Muscle of leg (tissue), 11 donors: ENCODE measurements around the gene STK33. TPM values are rescaled to one million over a fixed set of nuclear protein-coding genes. Genes with fewer than 3 reads are reported as not detected.

Experiments used
- DNase-seq: peaks from one replicate; pipeline ENCODE4 v3.0.0; 2013
- H3K27ac ChIP-seq: one replicate; pipeline ENCODE4 v1.5.1; 2013; ENCODE audit warnings: mild to moderate bottlenecking, low read length, control low read depth
- H3K27me3 ChIP-seq: one replicate; pipeline ENCODE4 v1.6.1; 2013; ENCODE audit warnings: low read length; ENCODE audit not compliant: control insufficient read depth, insufficient read depth
- H3K36me3 ChIP-seq: one replicate; pipeline ENCODE4 v1.6.1; 2013; ENCODE audit warnings: low read length; ENCODE audit not compliant: control insufficient read depth, insufficient read depth
- H3K4me1 ChIP-seq: one replicate; pipeline ENCODE4 v1.6.1; 2013; ENCODE audit warnings: low read length; ENCODE audit not compliant: control insufficient read depth, insufficient read depth
- H3K4me3 ChIP-seq: one replicate; pipeline ENCODE4 v1.5.1; 2013; ENCODE audit warnings: low read length, control low read depth
- H3K9me3 ChIP-seq: replicated peaks from 2 replicates; pipeline ENCODE4 v1.6.1; 2013; ENCODE audit warnings: low read depth, low read length; ENCODE audit not compliant: control insufficient read depth
- WGBS: methylation state at CpG from one replicate; pipeline ENCODE4 v1.1.5; 2013; ENCODE audit warnings: missing lambda C conversion rate; ENCODE audit not compliant: insufficient coverage; 5-methylcytosine and 5-hydroxymethylcytosine counted together
- polyA plus RNA-seq, 8 donors: library from polyadenylated mRNA; unstranded; fragments of 120-200 nt; gene quantifications; one replicate each; pipeline versions ENCODE4 v1.2.1 to v1.2.3, GENCODE V29; 2013; ENCODE audit warnings: inconsistent platforms in 1 of 8, low replicate concordance in 1 of 8; ENCODE audit not compliant: insufficient read length in 8 of 8, insufficient read depth in 1 of 8
- total RNA-seq: library from RNA; stranded (reverse); fragments of 120-200 nt; gene quantifications from one replicate; pipeline ENCODE4 v1.2.4, GENCODE V29; 2013

The STK33 gene
- total and polyA plus RNA-seq, 9 donors, result 2.9 to 5.8 (median 4.2) TPM

- Histone ChIP-seq H3K27ac (no peak overlapping the region), H3K4me3 (no peak overlapping the region), H3K27me3 (no peaks in the 10 kb centered on the region), H3K9me3 (no peaks in the 10 kb centered on the region), H3K36me3 (no peaks in the 10 kb centered on the region), H3K4me1 (peaks cover 3% of the 10 kb centered on the region)
- WGBS, result 73% methylated on average over 2 of the region's 4 CpGs
- no peak for DNase-seq
Observed at GRCh38 chr11:8392166-8392565, 201.9 kb downstream of the STK33 start.

GRCh38 chr11:8390851-8391612, 203.0 kb downstream of the STK33 start:
- H3K9me3 ChIP-seq, result no peaks in the 10 kb centered on the region
- no peak overlapping the region for H3K27ac ChIP-seq
- 95% methylated on average over 5 of the region's 9 CpGs for WGBS
- DNase-seq, result no peak
- no peak overlapping the region for H3K4me3 ChIP-seq
- no peaks in the 10 kb centered on the region for H3K27me3 ChIP-seq
- H3K4me1 ChIP-seq, result peaks cover 3% of the 10 kb centered on the region
- no peaks in the 10 kb centered on the region for H3K36me3 ChIP-seq

GRCh38 chr11:8389029-8389996, 204.7 kb downstream of the STK33 start:
- no peak overlapping the region for H3K27ac ChIP-seq
- DNase-seq, result peak; percentile 49
- no peaks in the 10 kb centered on the region for H3K9me3 ChIP-seq
- H3K27me3 ChIP-seq, result no peaks in the 10 kb centered on the region
- 44% methylated on average over 7 of the region's 11 CpGs for WGBS
- H3K4me1 ChIP-seq, result peaks cover 3% of the 10 kb centered on the region
- H3K36me3 ChIP-seq, result no peaks in the 10 kb centered on the region
- H3K4me3 ChIP-seq, result no peak overlapping the region

GRCh38 chr11:8387693-8388092, 206.3 kb downstream of the STK33 start:
- WGBS, result 96% methylated on average over 4 of the region's 5 CpGs

GRCh38 chr11:8387141-8387540, 206.9 kb downstream of the STK33 start:
- no peak for DNase-seq
- Histone ChIP-seq H3K36me3 (no peaks in the 10 kb centered on the region), H3K9me3 (no peaks in the 10 kb centered on the region), H3K4me1 (peaks cover 3% of the 10 kb centered on the region), H3K4me3 (no peak overlapping the region), H3K27ac (no peak overlapping the region), H3K27me3 (no peaks in the 10 kb centered on the region)
- WGBS, result 77% methylated on average over 3 of the region's 7 CpGs

More at GRCh38 chr11:8387693-8388092, 206.3 kb downstream of the STK33 start:
- H3K4me1 ChIP-seq, result peaks cover 3% of the 10 kb centered on the region
- no peak for DNase-seq
- no peak overlapping the region for H3K4me3 ChIP-seq
- H3K27me3 ChIP-seq, result no peaks in the 10 kb centered on the region
- no peak overlapping the region for H3K27ac ChIP-seq
- no peaks in the 10 kb centered on the region for H3K36me3 ChIP-seq
- H3K9me3 ChIP-seq, result no peaks in the 10 kb centered on the region

- 75% methylated on average over 8 of the region's 12 CpGs for WGBS
- peaks cover 3% of the 10 kb centered on the region for H3K4me1 ChIP-seq
- H3K27ac ChIP-seq, result no peak overlapping the region
- no peak overlapping the region for H3K4me3 ChIP-seq
- H3K36me3 ChIP-seq, result no peaks in the 10 kb centered on the region
- no peak for DNase-seq
- no peaks in the 10 kb centered on the region for H3K9me3 ChIP-seq
- no peaks in the 10 kb centered on the region for H3K27me3 ChIP-seq
Observed at GRCh38 chr11:8386134-8386864, 207.7 kb downstream of the STK33 start.

GRCh38 chr11:8384199-8384821, 209.7 kb downstream of the STK33 start:
- no peaks in the 10 kb centered on the region for H3K36me3 ChIP-seq
- no peaks in the 10 kb centered on the region for H3K9me3 ChIP-seq
- no peaks in the 10 kb centered on the region for H3K4me1 ChIP-seq
- H3K27ac ChIP-seq, result no peak overlapping the region
- H3K27me3 ChIP-seq, result no peaks in the 10 kb centered on the region
- DNase-seq, result no peak
- H3K4me3 ChIP-seq, result no peak overlapping the region
- 64% methylated on average over 15 of the region's 19 CpGs for WGBS

- Histone ChIP-seq H3K4me1 (no peaks in the 10 kb centered on the region), H3K27me3 (no peaks in the 10 kb centered on the region), H3K9me3 (no peaks in the 10 kb centered on the region), H3K27ac (no peak overlapping the region), H3K4me3 (no peak overlapping the region), H3K36me3 (no peaks in the 10 kb centered on the region)
- no peak for DNase-seq
- WGBS, result 100% methylated on average over 1 of the region's 3 CpGs
Observed at GRCh38 chr11:8383627-8384026, 210.4 kb downstream of the STK33 start.

GRCh38 chr11:8383227-8383626, 210.8 kb downstream of the STK33 start:
- WGBS, result 67% methylated on average over 1 of the region's 1 CpG
- DNase-seq, result no peak
- H3K27ac ChIP-seq, result no peak overlapping the region
- H3K4me3 ChIP-seq, result no peak overlapping the region
- H3K27me3 ChIP-seq, result no peaks in the 10 kb centered on the region
- H3K4me1 ChIP-seq, result no peaks in the 10 kb centered on the region
- no peaks in the 10 kb centered on the region for H3K36me3 ChIP-seq
- H3K9me3 ChIP-seq, result no peaks in the 10 kb centered on the region
